ENCODE data around the gene RWDD1. TPM values are rescaled to one million over a fixed set of nuclear protein-coding genes. Genes with fewer than 3 reads are reported as not detected.

RWDD1 gene
- total RNA-seq, 2 experiments from 2014 or later = 33.4 to 38.2 TPM

DNA sequence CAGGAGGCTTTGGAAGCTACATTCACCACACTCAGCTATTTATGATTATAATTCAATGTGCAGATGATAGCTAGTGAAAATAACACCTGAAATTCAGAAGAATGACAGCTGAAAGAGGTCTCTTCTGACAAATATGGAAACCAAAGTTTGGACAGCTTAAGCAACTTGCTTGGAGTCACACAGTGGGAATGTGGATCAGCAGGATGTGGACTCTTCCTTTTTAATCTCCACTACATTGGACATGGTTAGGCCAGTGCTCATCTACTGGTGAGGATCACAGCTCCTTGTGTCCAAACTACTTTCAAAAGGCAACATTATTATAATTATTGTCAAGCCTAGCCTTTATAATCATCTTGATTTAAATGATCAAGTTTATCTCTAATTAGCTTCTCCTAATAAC is 36.2 kb upstream of the RWDD1 start:
- H3K27ac ChIP-seq (ENCODE audit: low read depth, low read length, poor library complexity, severe bottlenecking) = no peak overlapping the region
- no peaks in the 10 kb centered on the region for H3K9me3 ChIP-seq (ENCODE audit: low read length)
- H3K79me2 ChIP-seq (ENCODE audit: insufficient read depth, low read depth, low read length) = no peaks in the 10 kb centered on the region
- no TSS peak for BruUV-seq (replicated peaks)
- CTCF ChIA-PET (ENCODE audit: unreplicated experiment) = interaction anchor here (1.2 kb wide), 1 partner anchor 266 kb away, joined by 3 read pairs; no protein-coding TSS in a partner anchor
- no peaks in the 10 kb centered on the region for H4K20me1 ChIP-seq (ENCODE audit: insufficient read depth, low read length)
- H3K4me2 ChIP-seq (ENCODE audit: low read length) = no peak overlapping the region
- POLR2A ChIA-PET = interaction anchor here (0.6 to 1.2 kb wide), 6 partner anchors 10 to 135 kb away, joined by 3 to 4 read pairs (median 3); partner anchors contain the start of gene TRAPPC3L
- H3K9me2 ChIP-seq (ENCODE audit: insufficient read depth, low read length) = no peaks in the 10 kb centered on the region
- no peak overlapping the region for H2AFZ ChIP-seq (ENCODE audit: low read length)
- no peak overlapping the region for H3K4me3 ChIP-seq (ENCODE audit: low read depth, low read length, poor library complexity, severe bottlenecking)
- no peaks in the 10 kb centered on the region for H3K36me3 ChIP-seq (ENCODE audit: insufficient read depth, low read length)
- no peak for DNase-seq (ENCODE audit: low spot score)
- TF ChIP-seq EZH2phosphoT487 (IDR thresholded peaks at IDR 0.05; ENCODE audit: borderline replicate concordance, low read depth, low read length) = no peak
- TF ChIP-seq, protein P1, sequence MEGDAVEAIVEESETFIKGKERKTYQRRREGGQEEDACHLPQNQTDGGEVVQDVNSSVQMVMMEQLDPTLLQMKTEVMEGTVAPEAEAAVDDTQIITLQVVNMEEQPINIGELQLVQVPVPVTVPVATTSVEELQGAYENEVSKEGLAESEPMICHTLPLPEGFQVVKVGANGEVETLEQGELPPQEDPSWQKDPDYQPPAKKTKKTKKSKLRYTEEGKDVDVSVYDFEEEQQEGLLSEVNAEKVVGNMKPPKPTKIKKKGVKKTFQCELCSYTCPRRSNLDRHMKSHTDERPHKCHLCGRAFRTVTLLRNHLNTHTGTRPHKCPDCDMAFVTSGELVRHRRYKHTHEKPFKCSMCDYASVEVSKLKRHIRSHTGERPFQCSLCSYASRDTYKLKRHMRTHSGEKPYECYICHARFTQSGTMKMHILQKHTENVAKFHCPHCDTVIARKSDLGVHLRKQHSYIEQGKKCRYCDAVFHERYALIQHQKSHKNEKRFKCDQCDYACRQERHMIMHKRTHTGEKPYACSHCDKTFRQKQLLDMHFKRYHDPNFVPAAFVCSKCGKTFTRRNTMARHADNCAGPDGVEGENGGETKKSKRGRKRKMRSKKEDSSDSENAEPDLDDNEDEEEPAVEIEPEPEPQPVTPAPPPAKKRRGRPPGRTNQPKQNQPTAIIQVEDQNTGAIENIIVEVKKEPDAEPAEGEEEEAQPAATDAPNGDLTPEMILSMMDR (conservative IDR thresholded peaks at IDR 0.05; ENCODE audit: low read length) = no peak
- intact Hi-C loops (cut with micrococcal nuclease; ENCODE audit: unreplicated experiment) = no loop called here
- H3K4me1 ChIP-seq (ENCODE audit: insufficient read depth, low read length, poor library complexity, severe bottlenecking) = no peaks in the 10 kb centered on the region

DNA sequence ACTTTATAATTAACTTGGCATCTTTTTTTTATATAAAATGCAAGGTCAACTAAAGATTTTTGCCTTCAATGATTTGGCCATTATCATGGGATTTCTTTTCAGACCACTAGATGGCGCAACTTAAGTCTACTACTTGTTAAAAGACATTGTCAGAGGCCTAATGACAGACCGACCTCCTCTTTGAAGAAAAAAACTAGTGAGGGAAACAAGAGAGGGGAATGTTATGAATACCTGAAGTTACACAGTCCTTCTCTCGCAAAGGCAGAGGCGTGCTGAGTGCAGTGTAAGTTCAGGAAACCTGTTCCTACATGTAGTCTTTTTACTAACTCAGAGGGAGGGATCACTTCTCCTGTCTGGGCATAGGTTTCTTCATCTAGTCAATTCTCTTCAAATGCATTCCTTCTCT is 35.1 kb upstream of the RWDD1 start:
- H3K4me1 ChIP-seq (ENCODE audit: insufficient read depth, low read length, poor library complexity, severe bottlenecking) = no peaks in the 10 kb centered on the region
- intact Hi-C loops (cut with micrococcal nuclease; ENCODE audit: unreplicated experiment) = loop anchor here (2.0 kb wide), 1 partner anchor 25 kb away; no protein-coding TSS in a partner anchor
- TF ChIP-seq EZH2phosphoT487 (IDR thresholded peaks at IDR 0.05; ENCODE audit: borderline replicate concordance, low read depth, low read length) = no peak
- TF ChIP-seq, protein P1 (conservative IDR thresholded peaks at IDR 0.05; ENCODE audit: low read length) = peak; percentile 96
- H3K79me2 ChIP-seq (ENCODE audit: insufficient read depth, low read depth, low read length) = no peaks in the 10 kb centered on the region
- H3K4me3 ChIP-seq (ENCODE audit: low read depth, low read length, poor library complexity, severe bottlenecking) = no peak overlapping the region
- H2AFZ ChIP-seq (ENCODE audit: low read length) = no peak overlapping the region
- DNase-seq (ENCODE audit: low spot score) = peak; percentile 77
- ChIA-PET POLR2A (no interaction called here), CTCF (ENCODE audit: unreplicated experiment) (no interaction called here)
- H3K27ac ChIP-seq (ENCODE audit: low read depth, low read length, poor library complexity, severe bottlenecking) = no peak overlapping the region
- no peaks in the 10 kb centered on the region for H3K36me3 ChIP-seq (ENCODE audit: insufficient read depth, low read length)
- BruUV-seq (replicated peaks) = no TSS peak
- H3K9me2 ChIP-seq (ENCODE audit: insufficient read depth, low read length) = no peaks in the 10 kb centered on the region
- H3K9me3 ChIP-seq (ENCODE audit: low read length) = no peaks in the 10 kb centered on the region
- H3K4me2 ChIP-seq (ENCODE audit: low read length) = no peak overlapping the region
- H4K20me1 ChIP-seq (ENCODE audit: insufficient read depth, low read length) = no peaks in the 10 kb centered on the region

DNA sequence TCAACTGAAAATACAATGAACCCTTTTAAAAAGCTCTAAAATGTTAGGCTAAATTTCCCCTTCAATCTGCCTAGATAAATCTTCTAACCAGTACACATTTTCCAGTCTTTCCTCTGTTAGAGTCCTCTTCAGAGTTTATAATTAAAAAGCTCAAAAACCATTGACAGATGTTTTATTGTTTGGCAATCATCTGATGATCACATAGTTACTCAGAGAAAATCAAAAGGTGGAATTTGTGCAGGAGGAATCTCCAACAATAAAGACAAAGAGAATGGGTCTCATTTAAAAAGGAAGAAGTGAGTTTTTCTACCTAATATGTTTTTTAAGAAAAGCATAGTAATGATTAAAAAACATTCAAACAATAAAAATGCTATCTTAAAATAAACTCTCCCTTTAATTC is 28.9 kb upstream of the RWDD1 start:
- POLR2A ChIA-PET = interaction anchor here (0.6 to 1.8 kb wide), 7 partner anchors 12 to 261 kb away, joined by 3 to 8 read pairs (median 5); no protein-coding TSS in a partner anchor

More for the DNA sequence above, 28.9 kb upstream of the RWDD1 start:
- no peak for DNase-seq (ENCODE audit: low spot score)
- intact Hi-C loops (cut with micrococcal nuclease; ENCODE audit: unreplicated experiment) = no loop called here
- Histone ChIP-seq H3K9me3 (ENCODE audit: low read length) (no peaks in the 10 kb centered on the region), H3K36me3 (ENCODE audit: insufficient read depth, low read length) (no peaks in the 10 kb centered on the region), H4K20me1 (ENCODE audit: insufficient read depth, low read length) (no peaks in the 10 kb centered on the region), H2AFZ (ENCODE audit: low read length) (no peak overlapping the region), H3K4me2 (ENCODE audit: low read length) (no peak overlapping the region), H3K27ac (ENCODE audit: low read depth, low read length, poor library complexity, severe bottlenecking) (no peak overlapping the region), H3K4me3 (ENCODE audit: low read depth, low read length, poor library complexity, severe bottlenecking) (no peak overlapping the region), H3K9me2 (ENCODE audit: insufficient read depth, low read length) (no peaks in the 10 kb centered on the region), H3K79me2 (ENCODE audit: insufficient read depth, low read depth, low read length) (no peaks in the 10 kb centered on the region), H3K4me1 (ENCODE audit: insufficient read depth, low read length, poor library complexity, severe bottlenecking) (no peaks in the 10 kb centered on the region)
- no peak for TF ChIP-seq EZH2phosphoT487 (IDR thresholded peaks at IDR 0.05; ENCODE audit: borderline replicate concordance, low read depth, low read length)
- TF ChIP-seq, protein P1 (conservative IDR thresholded peaks at IDR 0.05; ENCODE audit: low read length) = no peak
- BruUV-seq (replicated peaks) = no TSS peak
- CTCF ChIA-PET (ENCODE audit: unreplicated experiment) = interaction anchor here (1.1 kb wide), 1 partner anchor 16 kb away, joined by 5 read pairs; no protein-coding TSS in a partner anchor

Measured in OCI-LY7 (cell line).